NCI-H2171 (cell line): ENCODE measurements around the gene UBE2J2.
"Not testable (repeated sequence)": the region's sequence is repeated elsewhere in the genome, so short reads cannot be mapped to it uniquely, and the experiment has no call there.

Experiments
- DNase-seq: peaks from one replicate; lab custom pipeline; 2025; lab: John Stamatoyannopoulos, UW

The UBE2J2 gene

GRCh38 chr1:1255611-1256010, 18.0 kb downstream of the UBE2J2 start:
- DNase-seq: no peak

GRCh38 chr1:1255078-1255477, 18.6 kb downstream of the UBE2J2 start:
- no peak for DNase-seq

- DNase-seq: no peak
These were observed 19.0 kb downstream of the UBE2J2 start for GRCh38 chr1:1254667-1254998.

- DNase-seq: no peak
These were observed 19.5 kb downstream of the UBE2J2 start for GRCh38 chr1:1253972-1254666.

- DNase-seq: no peak
These were observed 20.3 kb downstream of the UBE2J2 start for GRCh38 chr1:1253314-1253713.

- peak; percentile 77 for DNase-seq
These were observed 22.8 kb downstream of the UBE2J2 start for GRCh38 chr1:1250786-1251284.

GRCh38 chr1:1248009-1248913, 25.4 kb downstream of the UBE2J2 start:
- DNase-seq: not testable (repeated sequence)

GRCh38 chr1:1247341-1247913, 26.2 kb downstream of the UBE2J2 start:
- DNase-seq: no peak

GRCh38 chr1:1246577-1247340, 26.9 kb downstream of the UBE2J2 start, which contains the start of gene C1QTNF12:
Gene C1QTNF12, minus strand, starts transcription at chr1:1246722. Its CDS starts 32 bp downstream, at chr1:1246690.
- no peak for DNase-seq

- no peak for DNase-seq
These were observed 27.7 kb downstream of the UBE2J2 start for GRCh38 chr1:1245817-1246576.

- DNase-seq: no peak
These were observed 28.4 kb downstream of the UBE2J2 start for GRCh38 chr1:1245178-1245816.

GRCh38 chr1:1244192-1244811, 29.4 kb downstream of the UBE2J2 start:
- no peak for DNase-seq

- no peak for DNase-seq
These were observed 29.9 kb downstream of the UBE2J2 start for GRCh38 chr1:1243807-1244191.

GRCh38 chr1:1243266-1243660, 30.4 kb downstream of the UBE2J2 start:
- no peak for DNase-seq

- no peak for DNase-seq
These were observed 31.0 kb downstream of the UBE2J2 start for GRCh38 chr1:1242461-1243265.

- no peak for DNase-seq
These were observed 31.9 kb downstream of the UBE2J2 start for GRCh38 chr1:1241588-1242219.

GRCh38 chr1:1240822-1241587, 32.6 kb downstream of the UBE2J2 start:
- peak; percentile 21 for DNase-seq

- no peak for DNase-seq
These were observed 33.3 kb downstream of the UBE2J2 start for GRCh38 chr1:1240348-1240732.
